ENCODE measurements around the gene GCNA. TPM values are rescaled to one million over a fixed set of nuclear protein-coding genes. Genes with fewer than 3 reads are reported as not detected.

The GCNA gene
- total and polyA plus RNA-seq, 2 experiments from 2014 or later = 1.2 to 1.5 TPM

DNA sequence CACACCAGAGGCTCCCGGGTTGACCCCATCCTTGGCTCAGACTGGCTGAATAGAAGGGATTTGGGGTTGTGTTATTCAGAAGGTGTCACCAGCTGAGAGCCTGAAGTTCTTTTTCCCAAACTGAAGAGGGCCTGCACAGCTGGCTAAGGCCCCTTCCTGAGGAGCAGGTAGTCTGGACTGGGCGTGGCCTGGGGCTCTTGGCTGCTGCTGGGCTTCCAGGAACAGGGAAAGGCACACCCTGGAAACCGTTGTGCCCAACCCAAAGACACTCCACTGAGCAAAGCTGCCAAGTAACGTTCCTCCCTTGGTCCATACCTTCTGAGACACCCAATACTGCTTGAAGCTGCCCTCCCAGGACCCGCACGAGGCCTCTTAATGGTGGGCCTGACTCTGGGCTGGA lies 48.3 kb downstream of the GCNA start:
- Histone ChIP-seq H3K4me2 (no peak overlapping the region), H4K20me1 (replicated peaks; ENCODE audit: insufficient read depth) (no peaks in the 10 kb centered on the region), H3K79me2 (replicated peaks; ENCODE audit: insufficient read depth) (no peaks in the 10 kb centered on the region), H3K4me3 (no peak overlapping the region), H3K27ac (ENCODE audit: low read depth) (no peak overlapping the region), H3K27me3 (ENCODE audit: insufficient read depth) (no peaks in the 10 kb centered on the region), H3K36me3 (ENCODE audit: insufficient read depth) (no peaks in the 10 kb centered on the region), H3K9me2 (ENCODE audit: insufficient read depth) (no peaks in the 10 kb centered on the region), H2AFZ (no peak overlapping the region), H3K4me1 (ENCODE audit: insufficient read depth) (no peaks in the 10 kb centered on the region), H3F3A (replicated peaks; ENCODE audit: low read depth) (no peaks in the 10 kb centered on the region)
- Mint-ChIP-seq H3K4me1 (peaks cover 3% of the 10 kb centered on the region; the same call in 1 of the 3 replicates), H3K9me3 (no peaks in the 10 kb centered on the region), H3K27me3 (ENCODE audit: insufficient read depth, low read depth, poor library complexity) (no peaks in the 10 kb centered on the region), H3K27ac (no peak overlapping the region), H3K4me3 (no peak overlapping the region), H3K36me3 (ENCODE audit: low read depth) (no peaks in the 10 kb centered on the region)
- no peak for ATAC-seq
- TF ChIP-seq, protein P1, sequence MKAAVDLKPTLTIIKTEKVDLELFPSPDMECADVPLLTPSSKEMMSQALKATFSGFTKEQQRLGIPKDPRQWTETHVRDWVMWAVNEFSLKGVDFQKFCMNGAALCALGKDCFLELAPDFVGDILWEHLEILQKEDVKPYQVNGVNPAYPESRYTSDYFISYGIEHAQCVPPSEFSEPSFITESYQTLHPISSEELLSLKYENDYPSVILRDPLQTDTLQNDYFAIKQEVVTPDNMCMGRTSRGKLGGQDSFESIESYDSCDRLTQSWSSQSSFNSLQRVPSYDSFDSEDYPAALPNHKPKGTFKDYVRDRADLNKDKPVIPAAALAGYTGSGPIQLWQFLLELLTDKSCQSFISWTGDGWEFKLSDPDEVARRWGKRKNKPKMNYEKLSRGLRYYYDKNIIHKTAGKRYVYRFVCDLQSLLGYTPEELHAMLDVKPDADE (IDR thresholded peaks at IDR 0.05) = no peak
- TF ChIP-seq EZH2 (IDR thresholded peaks at IDR 0.05; ENCODE audit: low read depth, unreplicated experiment) = no peak
- no peak for TF ChIP-seq STAT1 (IDR thresholded peaks at IDR 0.05; ENCODE audit: unreplicated experiment)
- TF ChIP-seq, protein P2, sequence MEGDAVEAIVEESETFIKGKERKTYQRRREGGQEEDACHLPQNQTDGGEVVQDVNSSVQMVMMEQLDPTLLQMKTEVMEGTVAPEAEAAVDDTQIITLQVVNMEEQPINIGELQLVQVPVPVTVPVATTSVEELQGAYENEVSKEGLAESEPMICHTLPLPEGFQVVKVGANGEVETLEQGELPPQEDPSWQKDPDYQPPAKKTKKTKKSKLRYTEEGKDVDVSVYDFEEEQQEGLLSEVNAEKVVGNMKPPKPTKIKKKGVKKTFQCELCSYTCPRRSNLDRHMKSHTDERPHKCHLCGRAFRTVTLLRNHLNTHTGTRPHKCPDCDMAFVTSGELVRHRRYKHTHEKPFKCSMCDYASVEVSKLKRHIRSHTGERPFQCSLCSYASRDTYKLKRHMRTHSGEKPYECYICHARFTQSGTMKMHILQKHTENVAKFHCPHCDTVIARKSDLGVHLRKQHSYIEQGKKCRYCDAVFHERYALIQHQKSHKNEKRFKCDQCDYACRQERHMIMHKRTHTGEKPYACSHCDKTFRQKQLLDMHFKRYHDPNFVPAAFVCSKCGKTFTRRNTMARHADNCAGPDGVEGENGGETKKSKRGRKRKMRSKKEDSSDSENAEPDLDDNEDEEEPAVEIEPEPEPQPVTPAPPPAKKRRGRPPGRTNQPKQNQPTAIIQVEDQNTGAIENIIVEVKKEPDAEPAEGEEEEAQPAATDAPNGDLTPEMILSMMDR (conservative IDR thresholded peaks at IDR 0.05; ENCODE audit: low read depth in 2 of 2) = no peak
- no peak for TF ChIP-seq EZH2phosphoT487 (IDR thresholded peaks at IDR 0.05; ENCODE audit: unreplicated experiment)
- TF ChIP-seq NANOG (IDR thresholded peaks at IDR 0.05; ENCODE audit: borderline replicate concordance) = no peak
- no peak for TF ChIP-seq ZNF331 (CRISPR knock-in tag; IDR thresholded peaks at IDR 0.05; ENCODE audit: low read depth)
- no peak for TF ChIP-seq JUNB (IDR thresholded peaks at IDR 0.05; ENCODE audit: unreplicated experiment)
- no peak for TF ChIP-seq ZNF114 (CRISPR knock-in tag; IDR thresholded peaks at IDR 0.05)
- TF ChIP-seq CREB1 (CRISPR knock-in tag; IDR thresholded peaks at IDR 0.05; ENCODE audit: low read depth) = no peak
- TF ChIP-seq POLR2AphosphoS5 (IDR thresholded peaks at IDR 0.05; ENCODE audit: low read depth) = no peak
- TF ChIP-seq, protein P3, sequence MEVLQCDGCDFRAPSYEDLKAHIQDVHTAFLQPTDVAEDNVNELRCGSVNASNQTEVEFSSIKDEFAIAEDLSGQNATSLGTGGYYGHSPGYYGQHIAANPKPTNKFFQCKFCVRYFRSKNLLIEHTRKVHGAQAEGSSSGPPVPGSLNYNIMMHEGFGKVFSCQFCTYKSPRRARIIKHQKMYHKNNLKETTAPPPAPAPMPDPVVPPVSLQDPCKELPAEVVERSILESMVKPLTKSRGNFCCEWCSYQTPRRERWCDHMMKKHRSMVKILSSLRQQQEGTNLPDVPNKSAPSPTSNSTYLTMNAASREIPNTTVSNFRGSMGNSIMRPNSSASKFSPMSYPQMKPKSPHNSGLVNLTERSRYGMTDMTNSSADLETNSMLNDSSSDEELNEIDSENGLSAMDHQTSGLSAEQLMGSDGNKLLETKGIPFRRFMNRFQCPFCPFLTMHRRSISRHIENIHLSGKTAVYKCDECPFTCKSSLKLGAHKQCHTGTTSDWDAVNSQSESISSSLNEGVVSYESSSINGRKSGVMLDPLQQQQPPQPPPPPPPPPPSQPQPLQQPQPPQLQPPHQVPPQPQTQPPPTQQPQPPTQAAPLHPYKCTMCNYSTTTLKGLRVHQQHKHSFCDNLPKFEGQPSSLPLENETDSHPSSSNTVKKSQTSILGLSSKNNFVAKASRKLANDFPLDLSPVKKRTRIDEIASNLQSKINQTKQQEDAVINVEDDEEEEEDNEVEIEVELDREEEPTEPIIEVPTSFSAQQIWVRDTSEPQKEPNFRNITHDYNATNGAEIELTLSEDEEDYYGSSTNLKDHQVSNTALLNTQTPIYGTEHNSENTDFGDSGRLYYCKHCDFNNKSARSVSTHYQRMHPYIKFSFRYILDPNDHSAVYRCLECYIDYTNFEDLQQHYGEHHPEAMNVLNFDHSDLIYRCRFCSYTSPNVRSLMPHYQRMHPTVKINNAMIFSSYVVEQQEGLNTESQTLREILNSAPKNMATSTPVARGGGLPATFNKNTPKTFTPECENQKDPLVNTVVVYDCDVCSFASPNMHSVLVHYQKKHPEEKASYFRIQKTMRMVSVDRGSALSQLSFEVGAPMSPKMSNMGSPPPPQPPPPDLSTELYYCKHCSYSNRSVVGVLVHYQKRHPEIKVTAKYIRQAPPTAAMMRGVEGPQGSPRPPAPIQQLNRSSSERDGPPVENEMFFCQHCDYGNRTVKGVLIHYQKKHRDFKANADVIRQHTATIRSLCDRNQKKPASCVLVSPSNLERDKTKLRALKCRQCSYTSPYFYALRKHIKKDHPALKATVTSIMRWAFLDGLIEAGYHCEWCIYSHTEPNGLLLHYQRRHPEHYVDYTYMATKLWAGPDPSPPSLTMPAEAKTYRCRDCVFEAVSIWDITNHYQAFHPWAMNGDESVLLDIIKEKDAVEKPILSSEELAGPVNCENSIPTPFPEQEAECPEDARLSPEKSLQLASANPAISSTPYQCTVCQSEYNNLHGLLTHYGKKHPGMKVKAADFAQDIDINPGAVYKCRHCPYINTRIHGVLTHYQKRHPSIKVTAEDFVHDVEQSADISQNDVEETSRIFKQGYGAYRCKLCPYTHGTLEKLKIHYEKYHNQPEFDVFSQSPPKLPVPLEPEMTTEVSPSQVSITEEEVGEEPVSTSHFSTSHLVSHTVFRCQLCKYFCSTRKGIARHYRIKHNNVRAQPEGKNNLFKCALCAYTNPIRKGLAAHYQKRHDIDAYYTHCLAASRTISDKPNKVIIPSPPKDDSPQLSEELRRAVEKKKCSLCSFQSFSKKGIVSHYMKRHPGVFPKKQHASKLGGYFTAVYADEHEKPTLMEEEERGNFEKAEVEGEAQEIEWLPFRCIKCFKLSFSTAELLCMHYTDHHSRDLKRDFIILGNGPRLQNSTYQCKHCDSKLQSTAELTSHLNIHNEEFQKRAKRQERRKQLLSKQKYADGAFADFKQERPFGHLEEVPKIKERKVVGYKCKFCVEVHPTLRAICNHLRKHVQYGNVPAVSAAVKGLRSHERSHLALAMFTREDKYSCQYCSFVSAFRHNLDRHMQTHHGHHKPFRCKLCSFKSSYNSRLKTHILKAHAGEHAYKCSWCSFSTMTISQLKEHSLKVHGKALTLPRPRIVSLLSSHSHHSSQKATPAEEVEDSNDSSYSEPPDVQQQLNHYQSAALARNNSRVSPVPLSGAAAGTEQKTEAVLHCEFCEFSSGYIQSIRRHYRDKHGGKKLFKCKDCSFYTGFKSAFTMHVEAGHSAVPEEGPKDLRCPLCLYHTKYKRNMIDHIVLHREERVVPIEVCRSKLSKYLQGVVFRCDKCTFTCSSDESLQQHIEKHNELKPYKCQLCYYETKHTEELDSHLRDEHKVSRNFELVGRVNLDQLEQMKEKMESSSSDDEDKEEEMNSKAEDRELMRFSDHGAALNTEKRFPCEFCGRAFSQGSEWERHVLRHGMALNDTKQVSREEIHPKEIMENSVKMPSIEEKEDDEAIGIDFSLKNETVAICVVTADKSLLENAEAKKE (CRISPR knock-in tag; IDR thresholded peaks at IDR 0.05) = no peak
- TF ChIP-seq, protein P4, sequence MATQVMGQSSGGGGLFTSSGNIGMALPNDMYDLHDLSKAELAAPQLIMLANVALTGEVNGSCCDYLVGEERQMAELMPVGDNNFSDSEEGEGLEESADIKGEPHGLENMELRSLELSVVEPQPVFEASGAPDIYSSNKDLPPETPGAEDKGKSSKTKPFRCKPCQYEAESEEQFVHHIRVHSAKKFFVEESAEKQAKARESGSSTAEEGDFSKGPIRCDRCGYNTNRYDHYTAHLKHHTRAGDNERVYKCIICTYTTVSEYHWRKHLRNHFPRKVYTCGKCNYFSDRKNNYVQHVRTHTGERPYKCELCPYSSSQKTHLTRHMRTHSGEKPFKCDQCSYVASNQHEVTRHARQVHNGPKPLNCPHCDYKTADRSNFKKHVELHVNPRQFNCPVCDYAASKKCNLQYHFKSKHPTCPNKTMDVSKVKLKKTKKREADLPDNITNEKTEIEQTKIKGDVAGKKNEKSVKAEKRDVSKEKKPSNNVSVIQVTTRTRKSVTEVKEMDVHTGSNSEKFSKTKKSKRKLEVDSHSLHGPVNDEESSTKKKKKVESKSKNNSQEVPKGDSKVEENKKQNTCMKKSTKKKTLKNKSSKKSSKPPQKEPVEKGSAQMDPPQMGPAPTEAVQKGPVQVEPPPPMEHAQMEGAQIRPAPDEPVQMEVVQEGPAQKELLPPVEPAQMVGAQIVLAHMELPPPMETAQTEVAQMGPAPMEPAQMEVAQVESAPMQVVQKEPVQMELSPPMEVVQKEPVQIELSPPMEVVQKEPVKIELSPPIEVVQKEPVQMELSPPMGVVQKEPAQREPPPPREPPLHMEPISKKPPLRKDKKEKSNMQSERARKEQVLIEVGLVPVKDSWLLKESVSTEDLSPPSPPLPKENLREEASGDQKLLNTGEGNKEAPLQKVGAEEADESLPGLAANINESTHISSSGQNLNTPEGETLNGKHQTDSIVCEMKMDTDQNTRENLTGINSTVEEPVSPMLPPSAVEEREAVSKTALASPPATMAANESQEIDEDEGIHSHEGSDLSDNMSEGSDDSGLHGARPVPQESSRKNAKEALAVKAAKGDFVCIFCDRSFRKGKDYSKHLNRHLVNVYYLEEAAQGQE (IDR thresholded peaks at IDR 0.05; ENCODE audit: unreplicated experiment) = no peak
- no peak for DNase-seq (ENCODE audit: low spot score)

Data from GM23338 (cell line).